IPS-15b (cell line): ENCODE measurements around the gene CIT.
"Not testable (repeated sequence)": the region's sequence is repeated elsewhere in the genome, so short reads cannot be mapped to it uniquely, and the experiment has no call there.

ENCODE experiments used
- H3K27me3 ChIP-seq: one replicate; pipeline ENCODE4 v1.6.1; 2013; ENCODE audit warnings: low read length; ENCODE audit not compliant: control insufficient read depth, insufficient read depth
- H3K36me3 ChIP-seq: one replicate; pipeline ENCODE4 v1.6.1; 2013; ENCODE audit warnings: low read length; ENCODE audit not compliant: control insufficient read depth, insufficient read depth
- H3K4me1 ChIP-seq: one replicate; pipeline ENCODE4 v1.6.1; 2013; ENCODE audit warnings: mild to moderate bottlenecking, low read length; ENCODE audit not compliant: control insufficient read depth, insufficient read depth
- H3K4me3 ChIP-seq: one replicate; pipeline ENCODE4 v1.5.1; 2013; ENCODE audit warnings: low read depth, low read length
- H3K9ac ChIP-seq: one replicate; pipeline ENCODE4 v1.6.1; 2013; ENCODE audit warnings: low read depth, mild to moderate bottlenecking, low read length
- H3K9me3 ChIP-seq: one replicate; pipeline ENCODE4 v1.6.1; 2013; ENCODE audit warnings: mild to moderate bottlenecking, low read length; ENCODE audit not compliant: control insufficient read depth, insufficient read depth

The CIT gene

DNA sequence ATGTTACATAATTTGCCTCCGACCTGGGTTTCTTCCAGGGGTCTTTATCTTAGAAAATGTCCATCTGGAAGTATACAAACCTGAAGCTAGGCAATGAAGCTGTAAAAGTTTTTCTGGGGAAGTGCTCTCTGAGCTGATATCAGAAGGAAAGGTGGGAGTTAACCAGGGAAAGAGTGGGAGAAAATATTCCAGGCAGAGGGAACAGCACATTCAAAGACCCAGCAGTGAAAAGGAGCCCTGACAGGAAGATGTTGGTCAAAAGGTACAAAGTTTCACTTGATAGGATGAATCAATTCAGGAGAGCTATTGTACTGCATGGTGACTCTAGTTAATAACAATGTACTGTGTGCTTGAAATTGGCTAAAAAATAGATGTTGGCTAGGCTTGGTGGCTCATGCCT lies 17.8 kb upstream of the CIT start:
- Histone ChIP-seq H3K4me3 (no peak overlapping the region), H3K27me3 (no peaks in the 10 kb centered on the region), H3K9ac (no peak overlapping the region), H3K4me1 (no peaks in the 10 kb centered on the region), H3K36me3 (no peaks in the 10 kb centered on the region), H3K9me3 (no peaks in the 10 kb centered on the region)

DNA sequence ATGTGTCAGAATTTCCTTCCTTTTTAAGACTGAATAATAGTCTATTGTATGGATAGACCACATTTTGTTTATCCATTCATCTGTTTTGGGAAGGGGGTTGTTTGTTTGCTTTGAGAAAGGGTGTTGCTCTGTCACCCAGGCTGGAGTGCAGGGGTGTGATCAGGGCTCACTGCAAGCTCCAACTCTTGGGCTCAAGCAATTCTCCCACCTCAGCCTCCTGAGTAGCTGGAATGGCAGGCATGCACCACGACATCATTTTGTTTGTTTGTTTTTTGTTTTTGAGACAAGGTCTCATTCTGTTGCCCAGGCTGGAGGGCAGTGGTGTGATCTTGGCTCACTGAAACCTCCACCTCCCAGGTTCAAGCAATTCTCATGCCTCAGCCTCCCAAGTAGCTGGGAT lies 15.5 kb upstream of the CIT start:
- H3K9ac ChIP-seq, H3K36me3 ChIP-seq, H3K4me3 ChIP-seq, H3K4me1 ChIP-seq, H3K9me3 ChIP-seq, H3K27me3 ChIP-seq: not testable (repeated sequence)

- no peaks in the 10 kb centered on the region for H3K27me3 ChIP-seq
- no peaks in the 10 kb centered on the region for H3K4me1 ChIP-seq
- H3K4me3 ChIP-seq = no peak overlapping the region
- no peak overlapping the region for H3K9ac ChIP-seq
- no peaks in the 10 kb centered on the region for H3K36me3 ChIP-seq
- no peaks in the 10 kb centered on the region for H3K9me3 ChIP-seq
Observed at GRCh38 chr12:119885549-119885948, 8.4 kb upstream of the CIT start.

DNA sequence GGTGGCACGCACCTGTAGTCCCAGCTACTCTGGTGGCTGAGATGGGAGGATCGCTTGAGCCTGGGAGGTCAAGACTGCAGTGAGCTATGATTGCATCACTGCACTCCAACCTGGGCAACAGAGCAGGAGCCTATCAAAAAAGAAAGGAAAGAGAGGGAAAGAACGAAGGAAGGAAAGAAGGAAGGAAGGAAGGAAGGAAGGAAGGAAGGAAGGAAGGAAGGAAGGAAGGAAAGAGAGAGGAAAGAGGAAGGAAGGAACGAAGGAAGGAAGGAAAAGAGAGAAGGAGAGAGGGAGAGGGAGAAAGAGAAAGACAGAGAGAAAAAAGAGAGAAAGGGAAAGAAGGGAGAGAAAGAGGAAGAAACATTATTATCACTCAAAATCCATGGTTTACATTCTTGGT lies 6.7 kb upstream of the CIT start:
- not testable (repeated sequence) for H3K27me3 ChIP-seq, H3K36me3 ChIP-seq, H3K4me3 ChIP-seq, H3K9me3 ChIP-seq, H3K4me1 ChIP-seq, H3K9ac ChIP-seq

DNA sequence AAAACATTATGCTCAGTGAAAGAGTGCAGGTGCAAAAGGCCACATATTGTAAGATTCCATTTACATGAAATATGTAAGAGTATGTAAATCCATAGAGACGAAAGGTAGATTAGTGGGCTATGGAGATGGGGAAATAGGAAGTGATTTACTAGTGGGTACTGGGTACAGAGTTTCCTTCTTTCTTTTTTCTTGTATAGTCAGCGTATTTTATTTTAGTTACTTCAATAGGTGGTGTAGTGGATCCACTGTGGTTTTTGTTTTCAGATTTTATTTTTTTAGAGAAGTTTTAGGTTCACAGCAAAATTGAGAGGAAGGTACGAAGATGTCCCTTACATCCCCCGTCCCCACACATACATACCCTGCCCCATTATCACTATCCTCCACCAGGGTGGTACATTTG lies 6.1 kb upstream of the CIT start:
- Histone ChIP-seq H3K9ac (no peak overlapping the region), H3K4me1 (no peaks in the 10 kb centered on the region), H3K27me3 (no peaks in the 10 kb centered on the region), H3K4me3 (no peak overlapping the region), H3K36me3 (no peaks in the 10 kb centered on the region), H3K9me3 (no peaks in the 10 kb centered on the region)

- Histone ChIP-seq H3K4me1 (peaks cover 4% of the 10 kb centered on the region), H3K4me3 (peak overlapping the region; percentile 72), H3K9me3 (no peaks in the 10 kb centered on the region), H3K36me3 (no peaks in the 10 kb centered on the region), H3K9ac (peak overlapping the region; percentile 38), H3K27me3 (no peaks in the 10 kb centered on the region)
Observed at GRCh38 chr12:119877639-119877948, 474 bp upstream of the CIT start.

DNA sequence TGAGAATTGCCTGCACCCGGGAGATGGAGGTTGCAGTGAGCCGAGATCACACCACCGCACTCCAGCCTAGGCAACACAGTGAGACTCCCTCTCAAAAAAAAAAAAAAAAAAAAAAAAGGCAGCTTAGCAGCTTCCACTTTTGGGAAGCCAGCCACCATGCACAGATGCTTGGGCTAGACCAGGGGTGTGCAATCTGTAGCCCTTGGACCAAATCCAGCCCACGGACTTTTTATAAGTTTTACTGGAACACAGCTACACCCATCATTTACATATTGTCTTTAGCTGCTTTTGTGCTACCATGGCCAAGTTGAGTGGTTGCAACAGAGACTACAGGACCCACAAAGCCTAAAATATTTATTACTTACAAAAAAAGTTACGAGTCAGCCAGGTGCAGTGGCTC lies 6.7 kb downstream of the CIT start:
- no peaks in the 10 kb centered on the region for H3K27me3 ChIP-seq
- no peaks in the 10 kb centered on the region for H3K4me1 ChIP-seq
- no peak overlapping the region for H3K4me3 ChIP-seq
- peaks cover 13% of the 10 kb centered on the region for H3K36me3 ChIP-seq
- H3K9ac ChIP-seq = no peak overlapping the region
- no peaks in the 10 kb centered on the region for H3K9me3 ChIP-seq

GRCh38 chr12:119869720-119870119 lies 7.4 kb downstream of the CIT start:
- H3K9ac ChIP-seq = no peak overlapping the region
- peaks cover 13% of the 10 kb centered on the region for H3K36me3 ChIP-seq
- H3K9me3 ChIP-seq = no peaks in the 10 kb centered on the region
- H3K4me1 ChIP-seq = no peaks in the 10 kb centered on the region
- no peak overlapping the region for H3K4me3 ChIP-seq
- H3K27me3 ChIP-seq = no peaks in the 10 kb centered on the region

DNA sequence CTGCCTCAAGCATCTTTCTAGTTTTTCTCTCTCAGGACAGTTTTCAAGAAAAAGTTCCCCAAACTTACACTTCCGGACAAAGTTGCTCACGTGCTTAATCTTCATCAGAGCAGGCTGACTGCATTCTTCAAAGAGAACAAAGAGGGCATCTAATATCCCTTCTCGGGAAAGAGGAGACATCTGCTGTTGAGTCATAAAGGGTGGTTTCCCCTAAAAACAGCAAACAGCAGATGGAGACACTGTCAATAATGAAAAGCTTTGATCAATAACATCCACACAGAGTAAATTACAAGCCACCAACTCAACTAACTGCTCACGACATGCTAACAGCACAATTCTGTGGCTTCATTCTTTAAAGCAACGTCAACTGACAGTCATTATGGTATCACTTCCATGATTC lies 8.1 kb downstream of the CIT start:
- Histone ChIP-seq H3K36me3 (peaks cover 13% of the 10 kb centered on the region), H3K27me3 (no peaks in the 10 kb centered on the region), H3K9ac (no peak overlapping the region), H3K9me3 (no peaks in the 10 kb centered on the region), H3K4me1 (no peaks in the 10 kb centered on the region), H3K4me3 (no peak overlapping the region)

GRCh38 chr12:119864591-119864990 lies 12.5 kb downstream of the CIT start:
- no peak overlapping the region for H3K4me3 ChIP-seq
- H3K9ac ChIP-seq = no peak overlapping the region
- H3K4me1 ChIP-seq = no peaks in the 10 kb centered on the region
- peaks cover 9% of the 10 kb centered on the region for H3K36me3 ChIP-seq
- no peaks in the 10 kb centered on the region for H3K27me3 ChIP-seq
- no peaks in the 10 kb centered on the region for H3K9me3 ChIP-seq

DNA sequence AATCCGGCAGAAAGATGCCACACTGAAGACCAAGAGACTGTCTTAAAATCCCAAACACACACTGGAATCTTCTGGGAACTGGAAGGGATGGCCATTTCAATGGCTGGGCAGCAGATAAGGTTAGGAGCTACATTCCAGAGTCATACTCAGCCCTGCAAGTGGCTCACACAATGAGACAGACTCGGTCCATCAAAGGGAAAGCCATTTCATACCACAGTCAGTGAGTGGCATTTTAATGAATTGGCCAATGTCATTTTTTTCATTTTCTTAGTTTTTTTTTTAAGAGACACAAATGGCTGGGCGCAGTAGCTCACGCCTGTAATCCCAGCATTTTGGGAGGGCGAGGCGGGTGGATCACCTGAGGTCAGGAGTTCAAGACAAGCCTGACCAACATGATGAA lies 17.9 kb downstream of the CIT start:
- Histone ChIP-seq H3K36me3 (peaks cover 3% of the 10 kb centered on the region), H3K9ac (no peak overlapping the region), H3K9me3 (no peaks in the 10 kb centered on the region), H3K4me1 (no peaks in the 10 kb centered on the region), H3K27me3 (no peaks in the 10 kb centered on the region), H3K4me3 (no peak overlapping the region)

- H3K4me1 ChIP-seq = no peaks in the 10 kb centered on the region
- H3K9ac ChIP-seq = no peak overlapping the region
- H3K9me3 ChIP-seq = no peaks in the 10 kb centered on the region
- H3K27me3 ChIP-seq = no peaks in the 10 kb centered on the region
- H3K4me3 ChIP-seq = no peak overlapping the region
- H3K36me3 ChIP-seq = peaks cover 3% of the 10 kb centered on the region
Observed at GRCh38 chr12:119857041-119857591, 20.0 kb downstream of the CIT start.

- Histone ChIP-seq H3K27me3 (no peaks in the 10 kb centered on the region), H3K4me1 (no peaks in the 10 kb centered on the region), H3K9ac (no peak overlapping the region), H3K36me3 (peaks cover 8% of the 10 kb centered on the region), H3K4me3 (no peak overlapping the region), H3K9me3 (no peaks in the 10 kb centered on the region)
Observed at GRCh38 chr12:119850330-119850729, 26.8 kb downstream of the CIT start.
